Gastrocnemius medialis (tissue), 4 donors: ENCODE measurements around the gene CTSG. TPM values are rescaled to one million over a fixed set of nuclear protein-coding genes. Genes with fewer than 3 reads are reported as not detected.

Experiments used
- ATAC-seq, 2 donors: fragments of 150-250 bp; one replicate each; pipeline ENCODE4 v1.9.1; 2016
- DNase-seq, 2 donors: peaks; one replicate each; pipeline ENCODE4 v3.0.0-alpha.2; 2019
- H3K27ac ChIP-seq, 4 donors: fragments of 200-600 bp; sonication (generic); 1 replicate in 1 of 4; 2 replicates in 3 of 4; pipeline ENCODE4 v1.5.1; 2016 to 2018; ENCODE audit warnings: mild to moderate bottlenecking in 2 of 4, moderate library complexity in 1 of 4
- H3K27me3 ChIP-seq, 3 donors: fragments of 200-600 bp; sonication (generic) in 2 of 3; 1 replicate in 1 of 3; 2 replicates in 2 of 3; pipeline versions ENCODE4 v1.5.1 to v1.6.0; 2016 to 2019; ENCODE audit warnings: mild to moderate bottlenecking in 1 of 3, moderate library complexity in 1 of 3
- H3K36me3 ChIP-seq, 2 donors: fragments of 200-600 bp; sonication (generic) in 1 of 2; one replicate each; pipeline ENCODE4 v1.5.1; 2017 to 2018
- H3K4me1 ChIP-seq, 2 donors: fragments of 200-600 bp; sonication (generic) in 1 of 2; one replicate each; pipeline ENCODE4 v1.5.1; 2016 to 2017; ENCODE audit warnings: mild to moderate bottlenecking in 2 of 2
- H3K4me3 ChIP-seq, 4 donors: fragments of 200-600 bp; sonication (generic) in 3 of 4; 1 replicate in 1 of 4; 2 replicates in 3 of 4; pipeline ENCODE4 v1.5.1; 2016 to 2019; ENCODE audit warnings: mild to moderate bottlenecking in 2 of 4
- H3K9me3 ChIP-seq, 3 donors: fragments of 200-600 bp; sonication (generic) in 2 of 3; 1 replicate in 1 of 3; 2 replicates in 2 of 3; pipeline ENCODE4 v1.5.1; 2016 to 2019
- POLR2A ChIP-seq, 2 donors: fragments of 450-650 bp; IDR thresholded peaks; one replicate each; pipeline ENCODE4 v1.6.1; 2017; ENCODE audit warnings: antibody characterized with exemption in 2 of 2, mild to moderate bottlenecking in 2 of 2, moderate library complexity in 2 of 2
- in situ Hi-C, 4 donors: fragments of 200-750 bp; cut with MboI; loops; one replicate each; pipeline versions ENCODE4 v1.15.0 to v1.8.0; 2017; ENCODE audit warnings: low sequenced_read_pairs in 4 of 4
- intact Hi-C: fragments of 100-400 bp; cut with DNase I; formaldehyde crosslinking; loops from one replicate; pipeline ENCODE4 v1.15.1; 2023; ENCODE audit warnings: low total_unique reads
- total RNA-seq, 4 donors: library from RNA; depleted of rRNA; stranded (reverse); fragments of >200 nt; gene quantifications; one replicate each; pipeline versions ENCODE4 v1.1.0 to v1.2.3, GENCODE V29; 2016
- TF ChIP-seq, protein P1 (sequence below), 5 experiments: fragments of 450-650 bp in 3 of 5; fragments of 200-600 bp in 2 of 5; sonication (generic) in 2 of 5; IDR thresholded peaks in 4 of 5; conservative IDR thresholded peaks in 1 of 5; 1 replicate in 4 of 5; 2 replicates in 1 of 5; pipeline ENCODE4 v1.5.1; 2016 to 2019; ENCODE audit warnings: antibody characterized with exemption in 5 of 5, mild to moderate bottlenecking in 3 of 5, moderate library complexity in 3 of 5

Gene CTSG
- total RNA-seq, 4 donors from 2014 or later, result 0.72 to 1.3 TPM; not detected in 2

DNA sequence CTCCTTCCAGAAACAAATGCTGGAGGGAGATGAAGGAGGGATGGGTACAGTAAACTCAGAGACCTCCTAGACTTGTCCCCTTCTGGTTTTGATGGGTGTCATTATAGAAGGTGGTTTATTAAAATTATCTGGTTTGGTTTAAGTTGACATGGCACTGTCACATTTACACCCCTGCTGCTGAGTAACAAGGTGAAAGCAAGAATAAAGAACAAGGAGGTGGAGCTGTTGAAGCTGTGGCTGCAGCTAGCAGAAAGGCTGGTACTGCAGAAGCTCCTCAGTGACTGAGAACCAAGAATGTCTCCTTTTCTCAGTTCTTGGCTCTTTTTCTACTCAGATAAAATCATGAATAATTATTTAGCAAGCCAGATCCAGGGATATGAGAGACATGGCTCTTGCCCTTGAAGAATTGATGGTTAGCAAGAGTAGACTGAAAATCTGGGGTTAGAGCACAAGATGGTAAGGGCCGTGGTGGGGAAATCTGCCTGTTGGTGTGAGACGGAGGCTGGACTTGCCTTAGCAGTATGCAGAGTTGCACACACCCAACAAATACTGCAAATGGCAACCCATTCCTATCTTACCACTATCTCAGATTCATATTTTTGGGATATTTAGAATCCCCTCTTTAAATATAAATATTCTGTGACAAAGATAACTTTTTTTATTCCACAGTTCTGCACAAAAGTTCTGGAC, 33.8 kb upstream of the CTSG start, which contains the start of gene GZMH:
GZMH (minus strand) TSS at position 31 of the 690 bp plus-strand sequence. CDS start 72 bp downstream, outside the sequence.
- Histone ChIP-seq H3K36me3 (no peaks in the 10 kb centered on the region), H3K4me3 (no peak within 1 kb of the TSS), H3K27me3 (no peaks in the 10 kb centered on the region), H3K27ac (no peak within 1 kb of the TSS), H3K4me1 (no peaks in the 10 kb centered on the region), H3K9me3 (no peaks in the 10 kb centered on the region)
- in situ Hi-C loops, result no loop called here
- ATAC-seq (no peak), DNase-seq (no peak)
- no peak for TF ChIP-seq POLR2A (IDR thresholded peaks at IDR 0.05)
- TF ChIP-seq, protein P1, sequence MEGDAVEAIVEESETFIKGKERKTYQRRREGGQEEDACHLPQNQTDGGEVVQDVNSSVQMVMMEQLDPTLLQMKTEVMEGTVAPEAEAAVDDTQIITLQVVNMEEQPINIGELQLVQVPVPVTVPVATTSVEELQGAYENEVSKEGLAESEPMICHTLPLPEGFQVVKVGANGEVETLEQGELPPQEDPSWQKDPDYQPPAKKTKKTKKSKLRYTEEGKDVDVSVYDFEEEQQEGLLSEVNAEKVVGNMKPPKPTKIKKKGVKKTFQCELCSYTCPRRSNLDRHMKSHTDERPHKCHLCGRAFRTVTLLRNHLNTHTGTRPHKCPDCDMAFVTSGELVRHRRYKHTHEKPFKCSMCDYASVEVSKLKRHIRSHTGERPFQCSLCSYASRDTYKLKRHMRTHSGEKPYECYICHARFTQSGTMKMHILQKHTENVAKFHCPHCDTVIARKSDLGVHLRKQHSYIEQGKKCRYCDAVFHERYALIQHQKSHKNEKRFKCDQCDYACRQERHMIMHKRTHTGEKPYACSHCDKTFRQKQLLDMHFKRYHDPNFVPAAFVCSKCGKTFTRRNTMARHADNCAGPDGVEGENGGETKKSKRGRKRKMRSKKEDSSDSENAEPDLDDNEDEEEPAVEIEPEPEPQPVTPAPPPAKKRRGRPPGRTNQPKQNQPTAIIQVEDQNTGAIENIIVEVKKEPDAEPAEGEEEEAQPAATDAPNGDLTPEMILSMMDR (IDR thresholded peaks at IDR 0.05 in 4 of 5, conservative IDR thresholded peaks at IDR 0.05 in 1 of 5), result no peak
- intact Hi-C loops, result loop anchor here (5.0 kb wide), 1 partner anchor 68 kb away; no protein-coding TSS in a partner anchor

DNA sequence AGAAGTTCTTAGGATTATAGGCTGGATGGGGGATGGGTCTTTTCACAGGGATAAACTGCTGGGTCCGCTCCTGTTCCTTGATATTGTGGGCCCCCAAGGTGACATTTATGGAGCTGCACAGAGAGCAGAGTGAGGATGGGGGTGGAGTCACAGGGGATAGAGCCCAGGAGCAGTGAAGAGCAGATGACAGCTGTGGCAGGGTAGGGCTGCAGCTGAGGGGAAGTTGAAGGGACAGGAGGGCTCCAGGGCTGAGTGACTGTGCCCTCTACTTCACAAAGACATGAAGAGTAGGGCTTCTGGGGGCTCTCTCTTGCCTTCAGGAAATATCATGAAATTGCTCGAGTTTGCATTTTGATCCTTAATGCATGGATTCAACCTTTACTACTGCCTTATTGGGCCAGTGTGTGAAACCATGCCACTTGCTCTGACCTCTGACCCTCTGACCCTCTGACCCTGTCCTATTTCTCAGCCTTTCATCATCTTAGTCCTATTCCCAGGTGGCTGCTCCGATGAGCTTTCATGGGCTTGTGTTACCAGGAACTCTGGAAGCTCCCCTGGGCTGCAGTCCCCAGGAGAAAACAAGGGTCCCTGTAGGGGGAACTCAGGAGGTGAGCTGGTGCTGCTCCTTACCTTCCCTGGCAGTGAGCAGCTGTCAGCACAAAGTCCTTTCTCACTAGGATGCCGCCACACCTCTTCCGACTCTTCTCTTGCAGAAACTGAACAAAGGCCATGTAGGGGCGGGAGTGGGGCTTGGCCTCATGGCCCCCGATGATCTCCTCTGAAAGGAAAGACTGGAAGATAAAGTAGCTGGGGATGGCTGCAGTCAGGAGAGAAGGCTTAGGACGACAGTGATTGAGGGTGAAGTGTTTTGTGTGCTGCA, 31.8 kb upstream of the CTSG start:
- ATAC-seq, result no peak
- Histone ChIP-seq H3K9me3 (no peaks in the 10 kb centered on the region), H3K36me3 (no peaks in the 10 kb centered on the region), H3K27ac (no peak overlapping the region), H3K4me3 (no peak overlapping the region), H3K27me3 (no peaks in the 10 kb centered on the region), H3K4me1 (no peaks in the 10 kb centered on the region)
- intact Hi-C loops, result loop anchor here (5.0 kb wide), 1 partner anchor 69 kb away; no protein-coding TSS in a partner anchor
- no peak for DNase-seq
- in situ Hi-C loops, result no loop called here
- TF ChIP-seq POLR2A (IDR thresholded peaks at IDR 0.05), result no peak
- TF ChIP-seq, protein P1 (IDR thresholded peaks at IDR 0.05 in 4 of 5, conservative IDR thresholded peaks at IDR 0.05 in 1 of 5), result no peak

DNA sequence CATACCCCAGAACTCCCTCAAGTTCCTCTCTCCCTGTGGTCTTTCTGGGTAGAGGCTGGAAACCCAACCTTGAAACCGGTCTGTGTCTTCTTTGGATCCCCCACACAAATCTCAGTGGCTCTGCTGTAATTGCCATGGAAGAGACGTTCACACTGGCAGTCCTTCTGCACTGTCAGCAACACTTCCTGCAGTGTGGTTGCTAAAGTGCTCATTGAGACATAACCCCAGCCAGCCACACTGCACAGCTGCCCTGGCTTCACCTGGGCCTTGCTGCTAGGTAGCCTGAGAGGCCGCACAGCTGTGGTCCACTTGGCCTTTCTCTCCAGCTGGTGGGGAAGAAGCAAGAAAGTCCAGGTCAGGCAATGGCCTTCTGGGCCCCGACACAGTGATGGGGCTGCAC, 31.0 kb upstream of the CTSG start:
- no peak overlapping the region for H3K27ac ChIP-seq
- no peaks in the 10 kb centered on the region for H3K9me3 ChIP-seq
- H3K36me3 ChIP-seq, result no peaks in the 10 kb centered on the region
- no peaks in the 10 kb centered on the region for H3K4me1 ChIP-seq
- TF ChIP-seq, protein P1 (IDR thresholded peaks at IDR 0.05 in 4 of 5, conservative IDR thresholded peaks at IDR 0.05 in 1 of 5), result no peak
- TF ChIP-seq POLR2A (IDR thresholded peaks at IDR 0.05), result no peak
- in situ Hi-C loops, result no loop called here
- H3K27me3 ChIP-seq, result no peaks in the 10 kb centered on the region
- no peak overlapping the region for H3K4me3 ChIP-seq
- ATAC-seq (no peak), DNase-seq (no peak)
- intact Hi-C loops, result loop anchor here (5.0 kb wide), 1 partner anchor 70 kb away; no protein-coding TSS in a partner anchor

DNA sequence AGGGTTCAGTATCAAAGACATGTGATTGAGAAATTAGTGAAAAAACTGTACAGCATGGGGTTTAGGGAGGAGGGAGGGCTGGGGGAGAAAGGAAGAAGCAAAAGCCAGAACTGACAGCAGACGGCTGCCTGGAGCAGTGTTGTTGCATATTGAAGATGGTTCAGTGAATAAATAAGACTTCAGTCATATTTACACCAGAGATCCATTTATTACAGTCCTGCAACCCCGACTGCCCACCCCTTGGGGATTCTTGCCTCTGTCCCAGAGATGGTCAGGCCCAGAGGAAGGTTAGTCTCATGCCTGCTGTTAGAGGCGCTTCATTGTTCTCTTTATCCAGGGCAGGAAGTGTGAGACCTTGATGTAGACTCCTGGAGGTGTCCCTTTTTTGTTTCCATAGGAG, 30.2 kb upstream of the CTSG start:
- DNase-seq, result no peak
- Histone ChIP-seq H3K36me3 (no peaks in the 10 kb centered on the region), H3K27ac (no peak overlapping the region), H3K27me3 (no peaks in the 10 kb centered on the region), H3K4me1 (no peaks in the 10 kb centered on the region), H3K4me3 (no peak overlapping the region), H3K9me3 (no peaks in the 10 kb centered on the region)
- no peak for TF ChIP-seq POLR2A (IDR thresholded peaks at IDR 0.05)
- TF ChIP-seq, protein P1 (IDR thresholded peaks at IDR 0.05 in 4 of 5, conservative IDR thresholded peaks at IDR 0.05 in 1 of 5), result no peak
- ATAC-seq, result no peak
- in situ Hi-C loops (no loop called here), intact Hi-C loops (loop anchor here (5.0 kb wide), 1 partner anchor 71 kb away; no protein-coding TSS in a partner anchor)
